Skeletal muscle satellite cell (primary cell): ENCODE data around the gene FLNB.
"Not testable (repeated sequence)": the region's sequence is repeated elsewhere in the genome, so short reads cannot be mapped to it uniquely, and the experiment has no call there.

Experiments used
- H3K27me3 ChIP-seq: 2 replicates; pipeline ENCODE4 v1.7.0; 2013; ENCODE audit warnings: low read length; ENCODE audit not compliant: control insufficient read depth, insufficient read depth
- H3K36me3 ChIP-seq: 2 replicates; pipeline ENCODE4 v1.7.0; 2013; ENCODE audit warnings: mild to moderate bottlenecking, control low read depth, low read length; ENCODE audit not compliant: insufficient read depth
- H3K4me1 ChIP-seq: 2 replicates; pipeline ENCODE4 v1.7.0; 2013; ENCODE audit warnings: low read length; ENCODE audit not compliant: control insufficient read depth, insufficient read depth
- H3K4me2 ChIP-seq: 2 replicates; pipeline ENCODE4 v1.7.0; 2013; ENCODE audit warnings: mild to moderate bottlenecking, low read length
- H3K4me3 ChIP-seq: 2 replicates; pipeline ENCODE4 v1.7.0; 2013; ENCODE audit warnings: low read length
- H3K9ac ChIP-seq: 2 replicates; pipeline ENCODE4 v1.7.0; 2013; ENCODE audit warnings: mild to moderate bottlenecking, low read depth, low read length, moderate library complexity
- H3K9me3 ChIP-seq: replicated peaks from 2 replicates; pipeline ENCODE4 v1.7.0; 2013; ENCODE audit warnings: mild to moderate bottlenecking, control low read depth, low read length

Gene FLNB

GRCh38 chr3:58197588-58197987, 189.4 kb downstream of the FLNB start:
- Histone ChIP-seq H3K9me3 (no peaks in the 10 kb centered on the region), H3K4me3 (no peak overlapping the region), H3K9ac (no peak overlapping the region), H3K4me2 (no peak overlapping the region), H3K36me3 (no peaks in the 10 kb centered on the region), H3K4me1 (no peaks in the 10 kb centered on the region), H3K27me3 (peaks cover 15% of the 10 kb centered on the region)

GRCh38 chr3:58198362-58198761, 190.1 kb downstream of the FLNB start:
- Histone ChIP-seq H3K4me1 (no peaks in the 10 kb centered on the region), H3K4me2 (no peak overlapping the region), H3K9me3 (no peaks in the 10 kb centered on the region), H3K9ac (no peak overlapping the region), H3K36me3 (no peaks in the 10 kb centered on the region), H3K4me3 (no peak overlapping the region), H3K27me3 (peaks cover 20% of the 10 kb centered on the region)

GRCh38 chr3:58198804-58199203, 190.6 kb downstream of the FLNB start:
- H3K4me1 ChIP-seq: no peaks in the 10 kb centered on the region
- H3K4me3 ChIP-seq: no peak overlapping the region
- peaks cover 21% of the 10 kb centered on the region for H3K27me3 ChIP-seq
- no peak overlapping the region for H3K4me2 ChIP-seq
- H3K9me3 ChIP-seq: no peaks in the 10 kb centered on the region
- no peaks in the 10 kb centered on the region for H3K36me3 ChIP-seq
- H3K9ac ChIP-seq: no peak overlapping the region

GRCh38 chr3:58200121-58200709, 192.0 kb downstream of the FLNB start:
- no peak overlapping the region for H3K4me3 ChIP-seq
- no peaks in the 10 kb centered on the region for H3K9me3 ChIP-seq
- no peak overlapping the region for H3K9ac ChIP-seq
- H3K27me3 ChIP-seq: peaks cover 21% of the 10 kb centered on the region
- H3K4me2 ChIP-seq: no peak overlapping the region
- no peaks in the 10 kb centered on the region for H3K4me1 ChIP-seq
- no peaks in the 10 kb centered on the region for H3K36me3 ChIP-seq

- H3K4me2 ChIP-seq: no peak overlapping the region
- no peak overlapping the region for H3K4me3 ChIP-seq
- no peak overlapping the region for H3K9ac ChIP-seq
- peaks cover 21% of the 10 kb centered on the region for H3K27me3 ChIP-seq
- no peaks in the 10 kb centered on the region for H3K4me1 ChIP-seq
- no peaks in the 10 kb centered on the region for H3K9me3 ChIP-seq
- H3K36me3 ChIP-seq: no peaks in the 10 kb centered on the region
Observed at GRCh38 chr3:58200846-58201355, 192.7 kb downstream of the FLNB start.

- H3K4me3 ChIP-seq, H3K9ac ChIP-seq, H3K4me2 ChIP-seq, H3K9me3 ChIP-seq, H3K4me1 ChIP-seq, H3K36me3 ChIP-seq: not testable (repeated sequence)
- H3K27me3 ChIP-seq: peaks cover 21% of the 10 kb centered on the region
Observed at GRCh38 chr3:58201451-58201850, 193.2 kb downstream of the FLNB start.

- Histone ChIP-seq H3K27me3 (peaks cover 22% of the 10 kb centered on the region), H3K4me2 (no peak overlapping the region), H3K4me3 (no peak overlapping the region), H3K9me3 (no peaks in the 10 kb centered on the region), H3K4me1 (peaks cover 4% of the 10 kb centered on the region), H3K36me3 (no peaks in the 10 kb centered on the region), H3K9ac (no peak overlapping the region)
Observed at GRCh38 chr3:58202917-58203360, 194.7 kb downstream of the FLNB start.

- peaks cover 4% of the 10 kb centered on the region for H3K4me1 ChIP-seq
- H3K9me3 ChIP-seq: no peaks in the 10 kb centered on the region
- no peaks in the 10 kb centered on the region for H3K36me3 ChIP-seq
- peaks cover 26% of the 10 kb centered on the region for H3K27me3 ChIP-seq
- H3K9ac ChIP-seq: no peak overlapping the region
- no peak overlapping the region for H3K4me2 ChIP-seq
- H3K4me3 ChIP-seq: no peak overlapping the region
Observed at GRCh38 chr3:58203541-58203940, 195.3 kb downstream of the FLNB start.

- Histone ChIP-seq H3K4me1 (peaks cover 4% of the 10 kb centered on the region), H3K4me3 (no peak overlapping the region), H3K36me3 (no peaks in the 10 kb centered on the region), H3K27me3 (peaks cover 38% of the 10 kb centered on the region), H3K4me2 (no peak overlapping the region), H3K9me3 (no peaks in the 10 kb centered on the region), H3K9ac (no peak overlapping the region)
Observed at GRCh38 chr3:58204720-58205119, 196.5 kb downstream of the FLNB start.

- no peak overlapping the region for H3K4me2 ChIP-seq
- H3K9ac ChIP-seq: no peak overlapping the region
- no peaks in the 10 kb centered on the region for H3K9me3 ChIP-seq
- peaks cover 37% of the 10 kb centered on the region for H3K27me3 ChIP-seq
- no peak overlapping the region for H3K4me3 ChIP-seq
- peaks cover 4% of the 10 kb centered on the region for H3K4me1 ChIP-seq
- no peaks in the 10 kb centered on the region for H3K36me3 ChIP-seq
Observed at GRCh38 chr3:58205981-58206380, 197.8 kb downstream of the FLNB start.

- peaks cover 40% of the 10 kb centered on the region for H3K27me3 ChIP-seq
- no peak overlapping the region for H3K4me2 ChIP-seq
- no peaks in the 10 kb centered on the region for H3K9me3 ChIP-seq
- no peak overlapping the region for H3K4me3 ChIP-seq
- no peak overlapping the region for H3K9ac ChIP-seq
- no peaks in the 10 kb centered on the region for H3K36me3 ChIP-seq
- peaks cover 4% of the 10 kb centered on the region for H3K4me1 ChIP-seq
Observed at GRCh38 chr3:58206406-58207011, 198.3 kb downstream of the FLNB start.

- H3K4me3 ChIP-seq: no peak overlapping the region
- no peak overlapping the region for H3K4me2 ChIP-seq
- no peaks in the 10 kb centered on the region for H3K36me3 ChIP-seq
- H3K9ac ChIP-seq: no peak overlapping the region
- peaks cover 51% of the 10 kb centered on the region for H3K27me3 ChIP-seq
- peaks cover 4% of the 10 kb centered on the region for H3K4me1 ChIP-seq
- no peaks in the 10 kb centered on the region for H3K9me3 ChIP-seq
Observed at GRCh38 chr3:58207954-58208353, 199.7 kb downstream of the FLNB start.
